Adipose tissue (tissue), 3 donors: Measurements from ENCODE around the gene ZNF784. TPM values are rescaled to one million over a fixed set of nuclear protein-coding genes. Genes with fewer than 3 reads are reported as not detected.

ENCODE experiments used
- H3K27ac ChIP-seq: one replicate; pipeline ENCODE4 v1.5.1; 2013; ENCODE audit warnings: low read depth, low read length
- WGBS, 3 donors: extraction: QIAGEN DNeasy Blood & Tissue Kit; methylation state at CpG; one replicate each; pipeline ENCODE4 v1.1.7; 2013; 5-methylcytosine and 5-hydroxymethylcytosine counted together
- polyA plus RNA-seq, 3 donors: library from polyadenylated mRNA; stranded (reverse); fragments of 200-250 nt; gene quantifications; one replicate each; pipeline ENCODE4 v1.2.3, GENCODE V29; 2013
- donor health status: healthy with polysubstance abuse.
- donor health status: Bipolar disorder and iron deficiency.
- donor health status: healthy.

The ZNF784 gene
- polyA plus RNA-seq, 3 donors: 2.6 to 7.0 (median 5.2) TPM

GRCh38 chr19:55633861-55634260, 9.5 kb upstream of the ZNF784 start:
- H3K27ac ChIP-seq: no peak overlapping the region
- WGBS, 3 donors: 59 to 79% (median 67%) methylated on average over 8 of the region's 8 CpGs

- no peak overlapping the region for H3K27ac ChIP-seq
- 22 to 30% (median 27%) methylated on average over 3 of the region's 3 CpGs for WGBS, 3 donors
Observed at GRCh38 chr19:55632463-55632834, 8.1 kb upstream of the ZNF784 start.

GRCh38 chr19:55626350-55626749, 2.0 kb upstream of the ZNF784 start:
- 86 to 89% (median 88%) methylated on average over 11 of the region's 11 CpGs for WGBS, 3 donors
- H3K27ac ChIP-seq: no peak overlapping the region

- WGBS, 3 donors: 34 to 51% (median 44%) methylated on average over 11 of the region's 11 CpGs
- H3K27ac ChIP-seq: no peak overlapping the region
Observed at GRCh38 chr19:55625004-55625326, 599 bp upstream of the ZNF784 start.

GRCh38 chr19:55623561-55623960, 805 bp downstream of the ZNF784 start:
- no peak overlapping the region for H3K27ac ChIP-seq
- WGBS, 3 donors: 48 to 68% (median 59%) methylated on average over 7 of the region's 7 CpGs

GRCh38 chr19:55623130-55623529, 1.2 kb downstream of the ZNF784 start:
- 96 to 98% (median 96%) methylated on average over 7 of the region's 7 CpGs for WGBS, 3 donors
- H3K27ac ChIP-seq: no peak overlapping the region

- H3K27ac ChIP-seq: no peak overlapping the region
- 92 to 96% (median 95%) methylated on average over 38 to 40 of the region's 40 CpGs for WGBS, 3 donors
Observed at GRCh38 chr19:55622242-55622969, 2.0 kb downstream of the ZNF784 start.

- 95% methylated on average over 54 to 55 of the region's 55 CpGs for WGBS, 3 donors
- no peak overlapping the region for H3K27ac ChIP-seq
Observed at GRCh38 chr19:55621673-55622231, 2.6 kb downstream of the ZNF784 start.

- no peak overlapping the region for H3K27ac ChIP-seq
- 65 to 85% (median 70%) methylated on average over 9 of the region's 9 CpGs for WGBS, 3 donors
Observed at GRCh38 chr19:55621205-55621672, 3.1 kb downstream of the ZNF784 start.

GRCh38 chr19:55620410-55621204, 3.8 kb downstream of the ZNF784 start:
- WGBS, 3 donors: 70 to 90% (median 76%) methylated on average over 12 of the region's 12 CpGs
- no peak overlapping the region for H3K27ac ChIP-seq

GRCh38 chr19:55619286-55619685, 5.1 kb downstream of the ZNF784 start:
- WGBS, 3 donors: 47 to 87% (median 62%) methylated on average over 3 of the region's 3 CpGs
- H3K27ac ChIP-seq: no peak overlapping the region

GRCh38 chr19:55618426-55618825, 5.9 kb downstream of the ZNF784 start:
- 80 to 90% (median 82%) methylated on average over 7 of the region's 7 CpGs for WGBS, 3 donors
- no peak overlapping the region for H3K27ac ChIP-seq

- WGBS, 3 donors: 76 to 90% (median 82%) methylated on average over 8 of the region's 8 CpGs
- H3K27ac ChIP-seq: no peak overlapping the region
Observed at GRCh38 chr19:55617426-55617825, 6.9 kb downstream of the ZNF784 start.

- H3K27ac ChIP-seq: no peak overlapping the region
- WGBS, 3 donors: 96 to 97% (median 97%) methylated on average over 38 of the region's 38 CpGs
Observed at GRCh38 chr19:55616395-55616875, 7.9 kb downstream of the ZNF784 start.

GRCh38 chr19:55615543-55616394, 8.6 kb downstream of the ZNF784 start:
- no peak overlapping the region for H3K27ac ChIP-seq
- 97% methylated on average over 82 to 88 of the region's 88 CpGs for WGBS, 3 donors

- no peak overlapping the region for H3K27ac ChIP-seq
- 97 to 98% (median 97%) methylated on average over 88 to 98 of the region's 98 CpGs for WGBS, 3 donors
Observed at GRCh38 chr19:55614711-55615542, 9.4 kb downstream of the ZNF784 start.

GRCh38 chr19:55613930-55614710, 10.2 kb downstream of the ZNF784 start:
- 92 to 96% (median 96%) methylated on average over 54 to 75 of the region's 75 CpGs for whole genome bisulfite sequencing, 3 donors
- no peak overlapping the region for H3K27ac ChIP-seq
